Neural progenitor cell (in vitro differentiated cells): ENCODE measurements around the gene UBAP1L. TPM values are rescaled to one million over a fixed set of nuclear protein-coding genes. Genes with fewer than 3 reads are reported as not detected.

Source experiments
- DNase-seq: peaks from one replicate; pipeline ENCODE4 v3.0.0-alpha.2; 2016; ENCODE audit warnings: low spot score
- H2AFZ ChIP-seq: fragments of 200-600 bp; sonication (generic); replicated peaks from 2 replicates; pipeline ENCODE4 v1.6.1; 2016; ENCODE audit warnings: antibody characterized with exemption
- H3F3A ChIP-seq: fragments of 200-600 bp; sonication (generic); 2 replicates; pipeline ENCODE4 v1.6.1; 2016; ENCODE audit warnings: antibody characterized with exemption, low read depth
- H3K27ac ChIP-seq: fragments of 200-600 bp; sonication (generic); 2 replicates; pipeline ENCODE4 v1.5.1; 2016; ENCODE audit warnings: mild to moderate bottlenecking
- H3K27me3 ChIP-seq: fragments of 200-600 bp; sonication (generic); 2 replicates; pipeline ENCODE4 v1.6.1; 2016; ENCODE audit warnings: mild to moderate bottlenecking, moderate library complexity
- H3K36me3 ChIP-seq: fragments of 200-600 bp; sonication (generic); 2 replicates; pipeline ENCODE4 v1.5.1; 2016
- H3K4me1 ChIP-seq: fragments of 200-600 bp; sonication (generic); 2 replicates; pipeline ENCODE4 v1.6.1; 2016; ENCODE audit warnings: mixed run types
- H3K4me2 ChIP-seq: fragments of 200-600 bp; sonication (generic); 2 replicates; pipeline ENCODE4 v1.6.1; 2016
- H3K4me3 ChIP-seq: fragments of 200-600 bp; sonication (generic); 2 replicates; pipeline ENCODE4 v1.5.1; 2016
- H3K79me2 ChIP-seq: fragments of 200-600 bp; sonication (generic); 2 replicates; pipeline ENCODE4 v1.6.1; 2016; ENCODE audit warnings: low read depth
- H3K9ac ChIP-seq: fragments of 200-600 bp; sonication (generic); 2 replicates; pipeline ENCODE4 v1.6.1; 2016
- H3K9me3 ChIP-seq: fragments of 200-600 bp; sonication (generic); 2 replicates; pipeline ENCODE4 v1.5.1; 2016; ENCODE audit warnings: low read depth
- H4K20me1 ChIP-seq: fragments of 200-600 bp; sonication (generic); 2 replicates; pipeline ENCODE4 v1.6.1; 2016; ENCODE audit warnings: low read depth
- H3K27ac Mint-ChIP-seq: 3 replicates; pipeline ENCODE4 v1.8.0; 2021; ENCODE audit warnings: mixed read lengths
- H3K27me3 Mint-ChIP-seq: 2 replicates; pipeline ENCODE4 v1.8.0; 2022; ENCODE audit warnings: low read depth, mild to moderate bottlenecking, inconsistent platforms, moderate library complexity, mixed read lengths; ENCODE audit not compliant: insufficient read depth
- H3K36me3 Mint-ChIP-seq: 3 replicates; pipeline ENCODE4 v1.8.0; 2021; ENCODE audit warnings: mixed read lengths
- H3K4me1 Mint-ChIP-seq: 3 replicates; pipeline ENCODE4 v1.8.0; 2021; ENCODE audit warnings: mixed read lengths
- H3K4me3 Mint-ChIP-seq: 3 replicates; pipeline ENCODE4 v1.8.0; 2021; ENCODE audit warnings: mild to moderate bottlenecking, moderate library complexity, mixed read lengths
- H3K9me3 Mint-ChIP-seq: 3 replicates; pipeline ENCODE4 v1.8.0; 2020; ENCODE audit warnings: mixed read lengths
- CTCF ChIP-seq: fragments of 200-600 bp; sonication (generic); IDR thresholded peaks from 2 replicates; pipeline ENCODE4 v1.5.1; 2017; ENCODE audit warnings: antibody characterized with exemption, mild to moderate bottlenecking
- EZH2 ChIP-seq: fragments of 200-600 bp; sonication (generic); IDR thresholded peaks from 2 replicates; pipeline ENCODE4 v1.6.1; 2017; ENCODE audit warnings: antibody characterized with exemption, mild to moderate bottlenecking, moderate library complexity
- EZH2phosphoT487 ChIP-seq: fragments of 200-600 bp; sonication (generic); IDR thresholded peaks from 2 replicates; pipeline ENCODE4 v1.6.1; 2017; ENCODE audit warnings: antibody characterized with exemption
- total RNA-seq: library from RNA; depleted of rRNA; stranded (reverse); fragments of >200 nt; gene quantifications from 2 replicates; pipeline ENCODE4 v1.2.3, GENCODE V29; 2015; ENCODE audit warnings: low replicate concordance

UBAP1L gene
- total RNA-seq, 1 donor from 2014 or later = 0.39 TPM

DNA sequence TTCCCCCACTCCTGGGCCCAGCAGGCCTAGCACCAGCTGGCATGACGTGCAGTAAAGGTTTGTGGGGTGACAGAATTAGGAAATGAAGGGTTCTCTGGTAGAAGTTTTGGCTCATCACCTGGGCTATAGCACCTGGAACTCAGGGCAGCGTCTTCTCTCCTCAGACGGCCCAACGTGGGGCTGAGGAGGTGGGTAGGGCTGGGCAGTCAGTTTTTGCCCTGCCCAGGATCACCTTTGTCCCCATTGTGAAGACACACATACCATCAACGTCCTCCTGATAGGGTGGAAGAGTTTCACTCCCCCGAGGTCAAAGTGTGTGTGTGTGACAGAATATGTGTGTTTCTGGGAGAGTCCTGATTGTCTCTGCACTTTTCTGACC is 26.4 kb downstream of the UBAP1L start:
- no peaks in the 10 kb centered on the region for H3K79me2 ChIP-seq
- no peaks in the 10 kb centered on the region for H3K9me3 ChIP-seq
- no peaks in the 10 kb centered on the region for H3K36me3 ChIP-seq
- H3K9me3 Mint-ChIP-seq = no peaks in the 10 kb centered on the region
- H3K27ac ChIP-seq = no peak overlapping the region
- H3K9ac ChIP-seq = no peak overlapping the region
- DNase-seq = no peak
- H3K4me3 Mint-ChIP-seq = no peak overlapping the region
- peak overlapping the region; percentile 34 for H3K4me2 ChIP-seq
- peaks cover 40% of the 10 kb centered on the region for H3K4me1 ChIP-seq
- H3K27me3 Mint-ChIP-seq = peaks cover 11% of the 10 kb centered on the region
- H3F3A ChIP-seq = peaks cover 26% of the 10 kb centered on the region
- H3K4me3 ChIP-seq = no peak overlapping the region
- peaks cover 45% of the 10 kb centered on the region for H3K4me1 Mint-ChIP-seq
- H4K20me1 ChIP-seq = peaks cover 19% of the 10 kb centered on the region
- no peaks in the 10 kb centered on the region for H3K36me3 Mint-ChIP-seq
- H3K27me3 ChIP-seq = peaks cover 34% of the 10 kb centered on the region
- no peak overlapping the region for H2AFZ ChIP-seq
- no peak for TF ChIP-seq EZH2
- no peak for TF ChIP-seq EZH2phosphoT487
- no peak for TF ChIP-seq CTCF
- no peak overlapping the region for H3K27ac Mint-ChIP-seq

DNA sequence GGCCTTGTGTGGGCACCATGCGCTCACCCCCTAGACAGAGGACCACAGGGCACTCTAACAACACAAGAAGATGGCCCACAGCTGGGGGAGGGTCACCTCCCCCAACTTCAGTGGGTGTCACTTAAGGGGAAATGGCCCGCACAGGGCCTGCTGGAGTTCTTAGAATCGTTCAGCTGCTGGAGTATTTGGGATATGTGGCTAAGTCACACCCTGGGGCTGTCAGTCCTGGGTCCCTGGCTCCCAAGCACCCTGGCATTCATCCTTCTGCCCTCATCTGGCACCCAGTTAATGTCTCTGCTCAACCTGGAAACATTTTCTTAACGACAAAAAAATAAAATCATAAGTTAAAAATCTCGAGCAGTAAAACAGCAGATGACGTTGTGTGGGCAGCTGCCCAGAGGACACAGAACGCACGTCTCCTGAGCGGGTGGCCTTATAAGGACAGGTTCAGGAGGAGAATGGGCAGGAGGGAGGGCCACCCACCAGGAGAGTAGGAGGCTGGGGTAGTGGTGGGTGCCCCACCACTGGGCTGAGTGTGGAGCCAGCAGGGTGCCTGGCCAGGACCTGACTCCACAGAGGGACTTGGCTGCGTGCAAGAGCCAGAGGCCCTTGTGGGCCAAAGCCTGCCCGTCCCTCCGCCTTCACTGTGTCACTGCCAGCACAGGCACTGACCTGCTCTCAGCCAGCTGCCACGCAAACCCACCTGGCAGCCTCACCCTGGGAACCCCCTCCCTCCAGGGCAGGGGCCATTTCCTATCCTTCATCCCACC is 26.9 kb downstream of the UBAP1L start:
- peaks cover 50% of the 10 kb centered on the region for H3K4me1 Mint-ChIP-seq
- no peak for TF ChIP-seq CTCF
- TF ChIP-seq EZH2phosphoT487 = no peak
- no peak for TF ChIP-seq EZH2
- H3K36me3 Mint-ChIP-seq = no peaks in the 10 kb centered on the region
- H3K27me3 Mint-ChIP-seq = peaks cover 11% of the 10 kb centered on the region
- Histone ChIP-seq H3K79me2 (no peaks in the 10 kb centered on the region), H3K27me3 (peaks cover 34% of the 10 kb centered on the region), H2AFZ (no peak overlapping the region), H3K4me2 (peak overlapping the region; percentile 34), H3K4me3 (no peak overlapping the region), H3F3A (peaks cover 32% of the 10 kb centered on the region), H3K27ac (no peak overlapping the region), H3K9me3 (no peaks in the 10 kb centered on the region), H3K36me3 (no peaks in the 10 kb centered on the region), H3K4me1 (peaks cover 45% of the 10 kb centered on the region), H3K9ac (no peak overlapping the region), H4K20me1 (peaks cover 24% of the 10 kb centered on the region)
- no peaks in the 10 kb centered on the region for H3K9me3 Mint-ChIP-seq
- H3K4me3 Mint-ChIP-seq = no peak overlapping the region
- DNase-seq = no peak
- H3K27ac Mint-ChIP-seq = no peak overlapping the region

DNA sequence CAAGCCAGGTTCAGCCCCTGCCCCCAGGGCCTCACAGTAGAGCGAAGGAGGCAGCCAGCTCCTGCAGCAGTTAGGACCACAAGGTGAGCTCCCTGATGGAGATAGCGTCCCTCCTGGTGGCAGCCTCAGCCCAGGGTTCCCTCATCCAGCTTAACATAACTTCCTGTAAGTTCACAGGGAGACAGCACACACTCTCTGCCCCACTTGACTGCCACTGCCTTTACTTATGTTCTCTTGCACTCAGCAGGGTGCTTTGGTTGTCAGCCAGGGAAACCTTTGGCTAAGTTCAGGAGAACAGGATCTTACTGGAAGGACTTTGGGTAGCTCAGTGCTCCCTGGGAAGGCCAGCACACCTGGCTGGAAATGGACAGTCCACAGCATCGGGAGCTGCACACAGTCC is 27.6 kb downstream of the UBAP1L start:
- Histone ChIP-seq H2AFZ (no peak overlapping the region), H4K20me1 (peaks cover 31% of the 10 kb centered on the region), H3F3A (peaks cover 38% of the 10 kb centered on the region), H3K27ac (no peak overlapping the region), H3K4me1 (peaks cover 52% of the 10 kb centered on the region), H3K27me3 (peaks cover 39% of the 10 kb centered on the region), H3K9me3 (no peaks in the 10 kb centered on the region), H3K79me2 (no peaks in the 10 kb centered on the region), H3K9ac (no peak overlapping the region), H3K4me3 (no peak overlapping the region), H3K4me2 (no peak overlapping the region), H3K36me3 (no peaks in the 10 kb centered on the region)
- Mint-ChIP-seq H3K4me3 (no peak overlapping the region), H3K9me3 (no peaks in the 10 kb centered on the region), H3K27me3 (peaks cover 13% of the 10 kb centered on the region), H3K4me1 (peaks cover 57% of the 10 kb centered on the region), H3K27ac (peak overlapping the region; percentile 69), H3K36me3 (no peaks in the 10 kb centered on the region)
- DNase-seq = no peak
- TF ChIP-seq EZH2phosphoT487 (no peak), EZH2 (no peak), CTCF (no peak)
